HEK293 (cell line): Measurements from ENCODE around the gene PRRC2B.

Source experiments
- HOXC10 ChIP-seq: sonication (generic); formaldehyde crosslinking; IDR thresholded peaks from 2 replicates; pipeline ENCODE4 v1.8.1; 2023; ENCODE audit warnings: mild to moderate bottlenecking, missing genetic modification reagents
- SP2 ChIP-seq: fragments of 450-650 bp; formaldehyde crosslinking; IDR thresholded peaks from 2 replicates; pipeline ENCODE4 v1.5.1; 2016; ENCODE audit warnings: missing biosample characterization, missing genetic modification characterization
- TCF7L2 ChIP-seq: IDR thresholded peaks from 2 replicates; pipeline ENCODE4 v1.6.1; 2011; ENCODE audit warnings: low read depth, mild to moderate bottlenecking, inconsistent platforms, low read length, moderate library complexity, borderline replicate concordance
- YY1 ChIP-seq: fragments of 450-650 bp; formaldehyde crosslinking; IDR thresholded peaks from 2 replicates; pipeline ENCODE4 v1.5.1; 2018; ENCODE audit warnings: missing biosample characterization, missing genetic modification characterization
- ZBTB48 ChIP-seq: fragments of 450-650 bp; formaldehyde crosslinking; IDR thresholded peaks from 2 replicates; pipeline ENCODE4 v1.5.1; 2016; ENCODE audit warnings: missing biosample characterization, missing genetic modification characterization
- ZNF146 ChIP-seq: fragments of 450-650 bp; formaldehyde crosslinking; IDR thresholded peaks from 2 replicates; pipeline ENCODE4 v1.5.1; 2016; ENCODE audit warnings: missing biosample characterization, missing genetic modification characterization
- ZNF211 ChIP-seq: fragments of 450-650 bp; formaldehyde crosslinking; IDR thresholded peaks from 2 replicates; pipeline ENCODE4 v1.5.1; 2016; ENCODE audit warnings: low read depth, missing biosample characterization, missing genetic modification characterization
- ZNF274 ChIP-seq, 2 experiments: fragments of 200-500 bp in 1 of 2; fragments of 450-650 bp in 1 of 2; sonication (Bioruptor generic) in 1 of 2; formaldehyde crosslinking in 1 of 2; IDR thresholded peaks; 2 replicates each; pipeline versions ENCODE4 v1.5.1 to v1.6.1; 2014 to 2016; ENCODE audit warnings: borderline replicate concordance in 1 of 2, inconsistent platforms in 1 of 2, low read length in 1 of 2, missing biosample characterization in 1 of 2, missing genetic modification characterization in 1 of 2
- ZNF843 ChIP-seq: fragments of 450-650 bp; formaldehyde crosslinking; IDR thresholded peaks from 2 replicates; pipeline ENCODE4 v1.5.1; 2016; ENCODE audit warnings: missing biosample characterization, missing genetic modification characterization
- ZSCAN30 ChIP-seq: fragments of 450-650 bp; IDR thresholded peaks from 2 replicates; pipeline ENCODE4 v1.5.1; 2018; ENCODE audit warnings: missing biosample characterization, mild to moderate bottlenecking, missing genetic modification characterization, moderate library complexity
- TF ChIP-seq, protein P1 (sequence below): fragments of 450-650 bp; formaldehyde crosslinking; conservative IDR thresholded peaks from 2 replicates; pipeline ENCODE4 v1.5.1; 2016; ENCODE audit warnings: low read depth, missing biosample characterization, missing genetic modification characterization
- TF ChIP-seq, protein P2 (sequence below): fragments of 450-650 bp; formaldehyde crosslinking; IDR thresholded peaks from 2 replicates; pipeline ENCODE4 v1.5.1; 2016; ENCODE audit warnings: missing biosample characterization, missing genetic modification characterization
- TF ChIP-seq, protein P3 (sequence below): fragments of 450-650 bp; formaldehyde crosslinking; IDR thresholded peaks from 2 replicates; pipeline ENCODE4 v1.5.1; 2016; ENCODE audit warnings: missing biosample characterization, missing genetic modification characterization

DNA sequence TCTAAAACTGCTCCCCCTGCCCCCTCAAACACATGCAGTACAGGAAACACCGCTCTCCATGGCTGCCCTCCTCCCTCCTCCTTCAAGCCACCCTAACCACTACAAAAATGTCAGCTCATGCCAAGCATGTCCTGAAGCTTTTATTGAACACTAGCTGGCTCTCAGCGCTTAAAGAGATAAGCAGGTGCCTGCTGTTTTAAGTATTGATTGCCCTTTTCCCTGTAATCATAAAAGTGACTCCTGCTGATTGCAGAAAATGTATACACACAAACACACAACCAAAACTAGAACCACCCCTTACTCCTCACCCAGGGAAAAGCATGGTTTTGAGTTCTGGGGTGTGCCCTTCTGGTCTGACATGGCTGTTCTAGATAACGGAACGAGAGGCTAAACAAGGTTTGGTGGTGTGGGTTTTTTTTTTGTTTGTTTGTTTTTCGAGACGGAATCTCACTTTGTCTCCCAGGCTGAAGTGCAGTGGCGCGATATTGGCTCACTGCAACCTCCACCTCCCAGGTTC, 140.9 kb downstream of the PRRC2B start:
- no peak for TF ChIP-seq TCF7L2
- no peak for TF ChIP-seq HOXC10 (CRISPR knock-in tag)
- TF ChIP-seq, protein P1, sequence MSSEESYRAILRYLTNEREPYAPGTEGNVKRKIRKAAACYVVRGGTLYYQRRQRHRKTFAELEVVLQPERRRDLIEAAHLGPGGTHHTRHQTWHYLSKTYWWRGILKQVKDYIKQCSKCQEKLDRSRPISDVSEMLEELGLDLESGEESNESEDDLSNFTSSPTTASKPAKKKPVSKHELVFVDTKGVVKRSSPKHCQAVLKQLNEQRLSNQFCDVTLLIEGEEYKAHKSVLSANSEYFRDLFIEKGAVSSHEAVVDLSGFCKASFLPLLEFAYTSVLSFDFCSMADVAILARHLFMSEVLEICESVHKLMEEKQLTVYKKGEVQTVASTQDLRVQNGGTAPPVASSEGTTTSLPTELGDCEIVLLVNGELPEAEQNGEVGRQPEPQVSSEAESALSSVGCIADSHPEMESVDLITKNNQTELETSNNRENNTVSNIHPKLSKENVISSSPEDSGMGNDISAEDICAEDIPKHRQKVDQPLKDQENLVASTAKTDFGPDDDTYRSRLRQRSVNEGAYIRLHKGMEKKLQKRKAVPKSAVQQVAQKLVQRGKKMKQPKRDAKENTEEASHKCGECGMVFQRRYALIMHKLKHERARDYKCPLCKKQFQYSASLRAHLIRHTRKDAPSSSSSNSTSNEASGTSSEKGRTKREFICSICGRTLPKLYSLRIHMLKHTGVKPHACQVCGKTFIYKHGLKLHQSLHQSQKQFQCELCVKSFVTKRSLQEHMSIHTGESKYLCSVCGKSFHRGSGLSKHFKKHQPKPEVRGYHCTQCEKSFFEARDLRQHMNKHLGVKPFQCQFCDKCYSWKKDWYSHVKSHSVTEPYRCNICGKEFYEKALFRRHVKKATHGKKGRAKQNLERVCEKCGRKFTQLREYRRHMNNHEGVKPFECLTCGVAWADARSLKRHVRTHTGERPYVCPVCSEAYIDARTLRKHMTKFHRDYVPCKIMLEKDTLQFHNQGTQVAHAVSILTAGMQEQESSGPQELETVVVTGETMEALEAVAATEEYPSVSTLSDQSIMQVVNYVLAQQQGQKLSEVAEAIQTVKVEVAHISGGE (tag by site-specific recombination), result no peak
- TF ChIP-seq ZNF274 (IDR thresholded peaks at IDR 0.05; ENCODE audit: low read length), result no peak
- no peak for TF ChIP-seq ZNF274 (tag by site-specific recombination; IDR thresholded peaks at IDR 0.05; ENCODE audit: borderline replicate concordance)
- TF ChIP-seq ZNF211 (tag by site-specific recombination), result no peak
- TF ChIP-seq, protein P2, sequence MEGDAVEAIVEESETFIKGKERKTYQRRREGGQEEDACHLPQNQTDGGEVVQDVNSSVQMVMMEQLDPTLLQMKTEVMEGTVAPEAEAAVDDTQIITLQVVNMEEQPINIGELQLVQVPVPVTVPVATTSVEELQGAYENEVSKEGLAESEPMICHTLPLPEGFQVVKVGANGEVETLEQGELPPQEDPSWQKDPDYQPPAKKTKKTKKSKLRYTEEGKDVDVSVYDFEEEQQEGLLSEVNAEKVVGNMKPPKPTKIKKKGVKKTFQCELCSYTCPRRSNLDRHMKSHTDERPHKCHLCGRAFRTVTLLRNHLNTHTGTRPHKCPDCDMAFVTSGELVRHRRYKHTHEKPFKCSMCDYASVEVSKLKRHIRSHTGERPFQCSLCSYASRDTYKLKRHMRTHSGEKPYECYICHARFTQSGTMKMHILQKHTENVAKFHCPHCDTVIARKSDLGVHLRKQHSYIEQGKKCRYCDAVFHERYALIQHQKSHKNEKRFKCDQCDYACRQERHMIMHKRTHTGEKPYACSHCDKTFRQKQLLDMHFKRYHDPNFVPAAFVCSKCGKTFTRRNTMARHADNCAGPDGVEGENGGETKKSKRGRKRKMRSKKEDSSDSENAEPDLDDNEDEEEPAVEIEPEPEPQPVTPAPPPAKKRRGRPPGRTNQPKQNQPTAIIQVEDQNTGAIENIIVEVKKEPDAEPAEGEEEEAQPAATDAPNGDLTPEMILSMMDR (tag by site-specific recombination), result no peak
- TF ChIP-seq, protein P3, sequence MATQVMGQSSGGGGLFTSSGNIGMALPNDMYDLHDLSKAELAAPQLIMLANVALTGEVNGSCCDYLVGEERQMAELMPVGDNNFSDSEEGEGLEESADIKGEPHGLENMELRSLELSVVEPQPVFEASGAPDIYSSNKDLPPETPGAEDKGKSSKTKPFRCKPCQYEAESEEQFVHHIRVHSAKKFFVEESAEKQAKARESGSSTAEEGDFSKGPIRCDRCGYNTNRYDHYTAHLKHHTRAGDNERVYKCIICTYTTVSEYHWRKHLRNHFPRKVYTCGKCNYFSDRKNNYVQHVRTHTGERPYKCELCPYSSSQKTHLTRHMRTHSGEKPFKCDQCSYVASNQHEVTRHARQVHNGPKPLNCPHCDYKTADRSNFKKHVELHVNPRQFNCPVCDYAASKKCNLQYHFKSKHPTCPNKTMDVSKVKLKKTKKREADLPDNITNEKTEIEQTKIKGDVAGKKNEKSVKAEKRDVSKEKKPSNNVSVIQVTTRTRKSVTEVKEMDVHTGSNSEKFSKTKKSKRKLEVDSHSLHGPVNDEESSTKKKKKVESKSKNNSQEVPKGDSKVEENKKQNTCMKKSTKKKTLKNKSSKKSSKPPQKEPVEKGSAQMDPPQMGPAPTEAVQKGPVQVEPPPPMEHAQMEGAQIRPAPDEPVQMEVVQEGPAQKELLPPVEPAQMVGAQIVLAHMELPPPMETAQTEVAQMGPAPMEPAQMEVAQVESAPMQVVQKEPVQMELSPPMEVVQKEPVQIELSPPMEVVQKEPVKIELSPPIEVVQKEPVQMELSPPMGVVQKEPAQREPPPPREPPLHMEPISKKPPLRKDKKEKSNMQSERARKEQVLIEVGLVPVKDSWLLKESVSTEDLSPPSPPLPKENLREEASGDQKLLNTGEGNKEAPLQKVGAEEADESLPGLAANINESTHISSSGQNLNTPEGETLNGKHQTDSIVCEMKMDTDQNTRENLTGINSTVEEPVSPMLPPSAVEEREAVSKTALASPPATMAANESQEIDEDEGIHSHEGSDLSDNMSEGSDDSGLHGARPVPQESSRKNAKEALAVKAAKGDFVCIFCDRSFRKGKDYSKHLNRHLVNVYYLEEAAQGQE (tag by site-specific recombination), result no peak
- no peak for TF ChIP-seq ZNF146 (tag by site-specific recombination)
- TF ChIP-seq SP2 (tag by site-specific recombination), result no peak
- TF ChIP-seq ZSCAN30 (tag by site-specific recombination), result no peak
- 0 out of 2 replicates have a peak, but pooled peaks have one; percentile 10 for TF ChIP-seq YY1 (tag by site-specific recombination)
- TF ChIP-seq ZNF843 (tag by site-specific recombination), result no peak
- TF ChIP-seq ZBTB48, result no peak
